Thyroid gland (tissue), 4 donors: ENCODE data around the gene ERBB3. TPM values are rescaled to one million over a fixed set of nuclear protein-coding genes. Genes with fewer than 3 reads are reported as not detected.

Experiments used
- DNase-seq, 2 donors: peaks; one replicate each; pipeline ENCODE4 v3.0.0-alpha.2; 2019
- H3K27ac ChIP-seq, 3 donors: fragments of 200-600 bp; sonication (generic); 1 replicate in 2 of 3; 2 replicates in 1 of 3; pipeline ENCODE4 v1.5.1; 2016 to 2019; ENCODE audit warnings: mild to moderate bottlenecking in 1 of 3, moderate library complexity in 1 of 3
- H3K27me3 ChIP-seq: fragments of 200-600 bp; sonication (generic); one replicate; pipeline ENCODE4 v1.5.1; 2019
- H3K36me3 ChIP-seq, 2 donors: fragments of 200-600 bp; sonication (generic); one replicate each; pipeline ENCODE4 v1.5.1; 2016 to 2019
- H3K4me1 ChIP-seq, 2 donors: fragments of 200-600 bp; sonication (generic); one replicate each; pipeline ENCODE4 v1.5.1; 2017 to 2019
- H3K4me3 ChIP-seq, 3 donors: fragments of 200-600 bp; sonication (generic); replicated peaks in 1 of 3; 1 replicate in 2 of 3; 2 replicates in 1 of 3; pipeline ENCODE4 v1.5.1; 2016; ENCODE audit warnings: mild to moderate bottlenecking in 1 of 3
- H3K9me3 ChIP-seq: fragments of 200-600 bp; sonication (generic); one replicate; pipeline ENCODE4 v1.5.1; 2017
- CTCF ChIP-seq, 6 experiments: fragments of 200-600 bp in 3 of 6; fragments of 450-650 bp in 3 of 6; sonication (generic) in 3 of 6; IDR thresholded peaks; one replicate each; pipeline ENCODE4 v1.5.1; 2016 to 2019; ENCODE audit warnings: antibody characterized with exemption in 6 of 6, mild to moderate bottlenecking in 2 of 6, inconsistent platforms in 1 of 6, moderate library complexity in 1 of 6
- POLR2A ChIP-seq, 2 donors: fragments of 450-650 bp; IDR thresholded peaks; one replicate each; pipeline ENCODE4 v1.6.1; 2017; ENCODE audit warnings: antibody characterized with exemption in 2 of 2, mild to moderate bottlenecking in 2 of 2, moderate library complexity in 1 of 2
- WGBS, 2 donors: methylation state at CpG; one replicate each; pipeline ENCODE4 v1.1.5; 2017; 5-methylcytosine and 5-hydroxymethylcytosine counted together
- intact Hi-C: fragments of 100-400 bp; cut with DNase I; formaldehyde crosslinking; loops from one replicate; pipeline ENCODE4 v1.15.1; 2023
- total RNA-seq, 4 donors: library from RNA; depleted of rRNA; stranded (reverse); fragments of >200 nt; gene quantifications; one replicate each; pipeline ENCODE4 v1.2.3, GENCODE V29; 2016

The ERBB3 gene
- total RNA-seq, 4 donors from 2014 or later, result 14.7 to 30.0 (median 20.4) TPM

- Histone ChIP-seq H3K4me3 (peak overlapping the region in 2 of 3 donors; percentile 90 to 96), H3K9me3 (no peaks in the 10 kb centered on the region), H3K4me1 (peaks cover 0 to 17% of the 10 kb centered on the region in 2 donors), H3K36me3 (peaks cover 36 to 37% of the 10 kb centered on the region in 2 donors), H3K27me3 (no peaks in the 10 kb centered on the region), H3K27ac (no peak overlapping the region)
- no peak for TF ChIP-seq POLR2A (IDR thresholded peaks at IDR 0.05)
- no peak for TF ChIP-seq CTCF (IDR thresholded peaks at IDR 0.05)
- DNase-seq, result no peak
- WGBS, 2 donors, result 35 to 37% methylated on average over 2 of the region's 2 CpGs
- intact Hi-C loops, result loop anchor here (10.0 kb wide), 1 partner anchor 61 kb away; the partner anchor contains the start of gene RPS26
Observed at GRCh38 chr12:56105609-56105902, 25.6 kb downstream of the ERBB3 start.

- intact Hi-C loops, result loop anchor here (10.0 kb wide), 1 partner anchor 62 kb away; the partner anchor contains the start of gene RPS26
- peaks cover 52 to 54% of the 10 kb centered on the region in 2 donors for H3K36me3 ChIP-seq
Observed at GRCh38 chr12:56107242-56107641, 27.3 kb downstream of the ERBB3 start.

GRCh38 chr12:56110571-56110970 lies 30.6 kb downstream of the ERBB3 start:
- Histone ChIP-seq H3K4me1 (peaks cover 0 to 6% of the 10 kb centered on the region in 2 donors), H3K27ac (no peak overlapping the region), H3K27me3 (no peaks in the 10 kb centered on the region), H3K36me3 (peaks cover 55 to 65% of the 10 kb centered on the region in 2 donors), H3K9me3 (no peaks in the 10 kb centered on the region), H3K4me3 (no peak overlapping the region)
- no peak for DNase-seq
- intact Hi-C loops, result no loop called here
- WGBS, 2 donors, result 89 to 90% methylated on average over 5 of the region's 5 CpGs
- TF ChIP-seq CTCF (IDR thresholded peaks at IDR 0.05) (no peak), POLR2A (IDR thresholded peaks at IDR 0.05) (no peak)

More at GRCh38 chr12:56107242-56107641, 27.3 kb downstream of the ERBB3 start:
- Histone ChIP-seq H3K4me1 (peaks cover 0 to 17% of the 10 kb centered on the region in 2 donors), H3K4me3 (no peak overlapping the region), H3K9me3 (no peaks in the 10 kb centered on the region), H3K27me3 (no peaks in the 10 kb centered on the region), H3K27ac (no peak overlapping the region)
- TF ChIP-seq CTCF (IDR thresholded peaks at IDR 0.05) (no peak), POLR2A (IDR thresholded peaks at IDR 0.05) (no peak)
- WGBS, 2 donors, result 97 to 98% methylated on average over 3 of the region's 3 CpGs
- no peak for DNase-seq

- Histone ChIP-seq H3K36me3 (peaks cover 32 to 44% of the 10 kb centered on the region in 2 donors), H3K4me3 (no peak overlapping the region), H3K9me3 (no peaks in the 10 kb centered on the region), H3K27me3 (no peaks in the 10 kb centered on the region), H3K27ac (no peak overlapping the region), H3K4me1 (peaks cover 6% of the 10 kb centered on the region in 2 donors)
- TF ChIP-seq CTCF (IDR thresholded peaks at IDR 0.05) (no peak), POLR2A (IDR thresholded peaks at IDR 0.05) (no peak)
- intact Hi-C loops, result no loop called here
- 90 to 100% methylated on average over 1 of the region's 1 CpG for WGBS, 2 donors
- DNase-seq, result no peak
Observed at GRCh38 chr12:56114084-56114483, 34.1 kb downstream of the ERBB3 start.

GRCh38 chr12:56115329-56115728 lies 35.4 kb downstream of the ERBB3 start:
- Histone ChIP-seq H3K36me3 (peaks cover 20 to 32% of the 10 kb centered on the region in 2 donors), H3K27ac (peak overlapping the region in 2 of 3 donors; percentile 88 to 93), H3K9me3 (no peaks in the 10 kb centered on the region), H3K27me3 (no peaks in the 10 kb centered on the region), H3K4me1 (peaks cover 14 to 18% of the 10 kb centered on the region in 2 donors), H3K4me3 (peak overlapping the region in 1 of 3 donors; percentile 83)
- TF ChIP-seq POLR2A (IDR thresholded peaks at IDR 0.05), result no peak
- TF ChIP-seq CTCF (IDR thresholded peaks at IDR 0.05), result no peak
- peak in 1 of 2 donors; percentile 9 for DNase-seq
- intact Hi-C loops, result no loop called here
- 47 to 53% methylated on average over 10 of the region's 10 CpGs for WGBS, 2 donors
